HepG2 (cell line): ENCODE results near the gene ECEL1. TPM values are rescaled to one million over a fixed set of nuclear protein-coding genes. Genes with fewer than 3 reads are reported as not detected.

Experiments
- ATAC-seq: fragments of 200-7000 bp; cut with Tn5 transposase; 3 replicates; pipeline ENCODE4 v1.9.1; 2020; ENCODE audit warnings: mild to moderate bottlenecking, moderate library complexity
- BruUV-seq: library from RNA; stranded (reverse); fragments of 400-500 nt; replicated peaks from 2 replicates; lab custom pipeline; 2021; lab: Mats Ljungman, UMichigan
- CTCF ChIA-PET: fragments of 300-600 bp; formaldehyde crosslinking; extraction: SDS; loops from one replicate; lab custom pipeline; 2021; ENCODE audit warnings: low total read pairs, inconsistent platforms, low intra/inter-chr PET ratio; lab: Yijun Ruan, JAX
- POLR2A ChIA-PET: fragments of 350-600 bp; sonication (Branson Sonifier 250); formaldehyde crosslinking; loops from one replicate; lab custom pipeline; 2020; ENCODE audit warnings: antibody characterized with exemption, inconsistent platforms; lab: Yijun Ruan, JAX
- DNase-seq: peaks from one replicate; pipeline ENCODE4 v3.0.0-alpha.2; 2015; ENCODE audit warnings: low spot score
- FAIRE-seq: peaks from 3 replicates; lab custom pipeline; 2011; peaks lifted over from hg19 to GRCh38; lab: Jason Lieb, UNC
- H2AFZ ChIP-seq: one replicate; pipeline ENCODE4 v1.6.1; 2011; ENCODE audit warnings: low read length, inconsistent platforms
- H3K27ac ChIP-seq: fragments of 300-600 bp; 3 replicates; pipeline ENCODE4 v1.8.0; 2011; ENCODE audit warnings: mixed run types, mild to moderate bottlenecking, mixed read lengths, low read length, inconsistent platforms; ENCODE audit not compliant: insufficient read depth; ENCODE audit errors: extremely low read length
- H3K27me3 ChIP-seq, 2 experiments: fragments of 200-600 bp in 1 of 2; 2 replicates in 1 of 2; 3 replicates in 1 of 2; pipeline versions ENCODE4 v1.6.0 to v1.8.0; 2011; ENCODE audit warnings: low read length in 2 of 2, mild to moderate bottlenecking in 2 of 2, moderate library complexity in 2 of 2, inconsistent platforms in 1 of 2; ENCODE audit not compliant: insufficient read depth in 2 of 2, control insufficient read depth in 1 of 2
- H3K36me3 ChIP-seq, 2 experiments: fragments of 200-600 bp in 1 of 2; replicated peaks in 1 of 2; 2 replicates in 1 of 2; 3 replicates in 1 of 2; pipeline versions ENCODE4 v1.5.1 to v1.8.0; 2011; ENCODE audit warnings: low read length in 2 of 2, inconsistent platforms in 1 of 2; ENCODE audit not compliant: insufficient read depth in 2 of 2, control insufficient read depth in 1 of 2
- H3K4me1 ChIP-seq: 2 replicates; pipeline ENCODE4 v1.5.1; 2012; ENCODE audit warnings: low read length, inconsistent platforms; ENCODE audit not compliant: insufficient read depth
- H3K4me2 ChIP-seq: 2 replicates; pipeline ENCODE4 v1.6.0; 2011; ENCODE audit warnings: low read depth, low read length, inconsistent platforms
- H3K4me3 ChIP-seq, 3 experiments: fragments of 200-600 bp in 1 of 3; sonication (generic), shearing (Covaris generic) in 1 of 3; replicated peaks in 1 of 3; 2 replicates each; pipeline ENCODE4 v1.5.1; 2011 to 2016; ENCODE audit warnings: low read length in 3 of 3, inconsistent platforms in 2 of 3, low read depth in 2 of 3, mild to moderate bottlenecking in 2 of 3, control low read depth in 1 of 3, mixed read lengths in 1 of 3; ENCODE audit not compliant: insufficient read depth in 1 of 3
- H3K79me2 ChIP-seq: one replicate; pipeline ENCODE4 v1.6.1; 2011; ENCODE audit warnings: low read length, inconsistent platforms; ENCODE audit not compliant: insufficient read depth
- H3K9ac ChIP-seq: 2 replicates; pipeline ENCODE4 v1.6.0; 2011; ENCODE audit warnings: mild to moderate bottlenecking, low read depth, low read length, inconsistent platforms; ENCODE audit not compliant: insufficient read depth
- H3K9me3 ChIP-seq: 2 replicates; pipeline ENCODE4 v1.5.1; 2012; ENCODE audit warnings: mild to moderate bottlenecking, low read length
- H4K20me1 ChIP-seq: 2 replicates; pipeline ENCODE4 v1.6.0; 2011; ENCODE audit warnings: inconsistent platforms, mild to moderate bottlenecking, low read length, moderate library complexity; ENCODE audit not compliant: insufficient read depth
- CREB1 ChIP-seq, 2 experiments: fragments of 450-650 bp in 1 of 2; IDR thresholded peaks; 2 replicates each; pipeline ENCODE4 v1.6.1; 2016 to 2017; ENCODE audit warnings: control low read depth in 1 of 2, mild to moderate bottlenecking in 1 of 2, missing compliant biosample characterization in 1 of 2, missing genetic modification characterization in 1 of 2
- FOXO4 ChIP-seq: sonication (generic); formaldehyde crosslinking; conservative IDR thresholded peaks from 2 replicates; pipeline ENCODE4 v1.8.1; 2023; ENCODE audit warnings: missing genetic modification reagents
- HMGXB4 ChIP-seq, 2 experiments: sonication (generic) in 1 of 2; formaldehyde crosslinking in 1 of 2; IDR thresholded peaks; 2 replicates each; pipeline versions ENCODE4 v1.4.0 to v1.6.1; 2018 to 2020; ENCODE audit warnings: missing genetic modification reagents in 2 of 2, borderline replicate concordance in 1 of 2, low read depth in 1 of 2, mild to moderate bottlenecking in 1 of 2, missing biosample characterization in 1 of 2
- MAZ ChIP-seq, 2 experiments: sonication (generic) in 1 of 2; formaldehyde crosslinking in 1 of 2; IDR thresholded peaks; 2 replicates each; pipeline versions ENCODE4 v1.5.0 to v1.6.1; 2012 to 2020; ENCODE audit warnings: low read depth in 2 of 2, mild to moderate bottlenecking in 2 of 2, borderline replicate concordance in 1 of 2, improper control_type of control experiment in 1 of 2, low read length in 1 of 2, missing genetic modification reagents in 1 of 2, moderate library complexity in 1 of 2
- RFX1 ChIP-seq: fragments of 450-650 bp; IDR thresholded peaks from 2 replicates; pipeline ENCODE4 v1.6.1; 2017
- RFX3 ChIP-seq: IDR thresholded peaks from 2 replicates; pipeline ENCODE4 v1.6.1; 2016; ENCODE audit warnings: missing biosample characterization, missing genetic modification reagents
- ZNF407 ChIP-seq: sonication (generic); formaldehyde crosslinking; IDR thresholded peaks from one replicate; pipeline ENCODE4 v1.5.1; 2020; ENCODE audit warnings: mild to moderate bottlenecking, missing genetic modification reagents; ENCODE audit errors: not compliant biosample characterization
- ZNF605 ChIP-seq: sonication (generic); formaldehyde crosslinking; IDR thresholded peaks from 2 replicates; pipeline ENCODE4 v1.8.0; 2022; ENCODE audit warnings: mild to moderate bottlenecking, missing genetic modification reagents
- ZNF644 ChIP-seq: IDR thresholded peaks from 2 replicates; pipeline ENCODE4 v1.6.1; 2016; ENCODE audit warnings: low read depth
- ZNF768 ChIP-seq: sonication (generic); formaldehyde crosslinking; IDR thresholded peaks from 2 replicates; pipeline ENCODE4 v1.4.0; 2020; ENCODE audit warnings: missing genetic modification reagents
- WGBS: methylation state at CpG from one replicate; pipeline ENCODE4 v1.1.6; 2017; ENCODE audit warnings: low lambda C conversion rate; 5-methylcytosine and 5-hydroxymethylcytosine counted together
- in situ Hi-C: cut with HindIII; loops from 2 replicates; pipeline ENCODE4 v1.10.0; 2017; ENCODE audit warnings: low pct_unique_long_range_greater_than_20kb; ENCODE audit not compliant: extremely low pct_ligation_motif_present
- intact Hi-C: fragments of 100-400 bp; cut with micrococcal nuclease; formaldehyde crosslinking; loops from one replicate; pipeline ENCODE4 v1.10.0; 2022; ENCODE audit not compliant: unreplicated experiment
- polyA plus RNA-seq, 8 experiments: library from polyadenylated mRNA; depleted of rRNA in 3 of 8; stranded (reverse) in 7 of 8; unstranded in 1 of 8; fragments of >200 nt; fragmentation: Illumina TruSeq in 4 of 8; extraction: Trizol in 4 of 8; gene quantifications; 2 replicates each; pipeline versions ENCODE4 v1.2.1 to v1.2.3, GENCODE V29; 2011 to 2016; ENCODE audit warnings: low read depth in 4 of 8, missing spikeins in 1 of 8, mixed read lengths in 1 of 8; ENCODE audit not compliant: insufficient read depth in 1 of 8
- total RNA-seq, 5 experiments: library from RNA; depleted of rRNA; stranded (reverse); fragments of >200 nt; fragmentation: Illumina TruSeq; extraction: Trizol; gene quantifications; 2 replicates each; pipeline ENCODE4 v1.2.3, GENCODE V29; 2016; ENCODE audit warnings: low read depth in 1 of 5

Gene ECEL1
- total and polyA plus RNA-seq, 2 of the 13 experiments (the other 11 are each of a cell fraction or from before 2014, with no cell fraction given) = not detected

GRCh38 chr2:232505856-232506255 lies 18.2 kb upstream of the ECEL1 start (continued):
- no peak for TF ChIP-seq HMGXB4 (CRISPR knock-in tag; IDR thresholded peaks at IDR 0.05; ENCODE audit: borderline replicate concordance in 1 of 2, low read depth in 1 of 2)

- H3K4me3 ChIP-seq = no peak overlapping the region
- no peak overlapping the region for H3K9ac ChIP-seq
- 69% methylated on average over 2 of the region's 2 CpGs for WGBS
- in situ Hi-C loops (no loop called here), intact Hi-C loops (no loop called here)
- ChIA-PET CTCF (no interaction called here), POLR2A (no interaction called here)
- FAIRE-seq (no peak), DNase-seq (no peak), ATAC-seq (no peak)
- no peak overlapping the region for H3K4me2 ChIP-seq
- H3K27me3 ChIP-seq = peaks cover 18 to 91% of the 10 kb centered on the region in 2 experiments
- no peaks in the 10 kb centered on the region for H4K20me1 ChIP-seq
- H3K4me1 ChIP-seq = peaks cover 11% of the 10 kb centered on the region
- no TSS peak for BruUV-seq
- no peaks in the 10 kb centered on the region for H3K79me2 ChIP-seq
- H3K9me3 ChIP-seq = no peaks in the 10 kb centered on the region
- no peaks in the 10 kb centered on the region for H3K36me3 ChIP-seq
- no peak overlapping the region for H2AFZ ChIP-seq
- no peak for TF ChIP-seq ZNF407 (CRISPR knock-in tag)
- no peak for TF ChIP-seq FOXO4 (CRISPR knock-in tag)
- TF ChIP-seq ZNF605 = no peak
- peak; percentile 70; the same call in 1 of the 2 replicates for TF ChIP-seq RFX3 (CRISPR knock-in tag)
- peak; percentile 62 for TF ChIP-seq RFX1
- TF ChIP-seq CREB1 (IDR thresholded peaks at IDR 0.05) = no peak
- TF ChIP-seq CREB1 (CRISPR knock-in tag; IDR thresholded peaks at IDR 0.05) = no peak
- peak; percentile 67; the same call in 1 of the 2 replicates for TF ChIP-seq ZNF768 (CRISPR knock-in tag)
- no peak for TF ChIP-seq MAZ (IDR thresholded peaks at IDR 0.05; ENCODE audit: borderline replicate concordance, low read depth, low read length)
- no peak for TF ChIP-seq MAZ (CRISPR knock-in tag; IDR thresholded peaks at IDR 0.05; ENCODE audit: low read depth)
- no peak for TF ChIP-seq ZNF644 (CRISPR knock-in tag)
- no peak overlapping the region for H3K27ac ChIP-seq
Measured at GRCh38 chr2:232504438-232504837, 16.8 kb upstream of the ECEL1 start.
